ENCODE data around the gene NEK4.

DNA sequence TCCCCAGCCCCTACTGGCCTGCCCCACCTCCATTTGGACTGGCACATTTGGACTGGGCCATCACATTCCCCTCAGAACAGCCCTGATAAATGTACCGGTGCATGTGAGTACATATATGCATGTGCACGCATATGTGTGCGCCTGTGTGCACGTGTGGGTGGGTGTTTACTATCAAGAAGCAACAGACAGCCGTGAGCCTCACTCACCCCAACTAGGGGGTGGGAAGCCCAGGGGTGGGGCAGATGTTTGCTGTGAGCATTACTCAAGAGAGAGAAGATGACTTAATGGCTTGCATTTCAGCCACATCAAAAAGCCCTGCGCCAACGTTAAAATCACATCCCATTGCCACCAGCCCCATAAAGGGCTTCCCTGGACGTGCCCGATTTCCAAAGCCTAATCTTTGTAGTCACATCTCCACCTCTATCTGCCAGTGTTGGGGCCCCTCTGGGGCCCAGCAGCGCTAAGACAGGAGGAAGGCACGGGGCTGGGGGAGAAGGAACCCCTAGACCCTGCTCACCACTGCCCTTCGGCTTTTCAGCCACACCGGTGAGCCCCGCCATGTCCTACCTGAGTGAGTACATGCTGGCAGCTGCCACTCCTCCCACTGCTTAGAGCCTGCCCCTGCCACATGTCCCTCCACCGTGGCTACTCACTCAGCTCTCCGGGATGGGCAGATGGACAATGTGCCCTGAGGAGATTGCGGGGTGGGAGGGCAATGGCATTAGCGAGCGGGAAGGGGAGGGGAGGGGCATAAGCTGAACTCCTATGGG, 34.7 kb upstream of the NEK4 start:
- TF ChIP-seq, protein P1, sequence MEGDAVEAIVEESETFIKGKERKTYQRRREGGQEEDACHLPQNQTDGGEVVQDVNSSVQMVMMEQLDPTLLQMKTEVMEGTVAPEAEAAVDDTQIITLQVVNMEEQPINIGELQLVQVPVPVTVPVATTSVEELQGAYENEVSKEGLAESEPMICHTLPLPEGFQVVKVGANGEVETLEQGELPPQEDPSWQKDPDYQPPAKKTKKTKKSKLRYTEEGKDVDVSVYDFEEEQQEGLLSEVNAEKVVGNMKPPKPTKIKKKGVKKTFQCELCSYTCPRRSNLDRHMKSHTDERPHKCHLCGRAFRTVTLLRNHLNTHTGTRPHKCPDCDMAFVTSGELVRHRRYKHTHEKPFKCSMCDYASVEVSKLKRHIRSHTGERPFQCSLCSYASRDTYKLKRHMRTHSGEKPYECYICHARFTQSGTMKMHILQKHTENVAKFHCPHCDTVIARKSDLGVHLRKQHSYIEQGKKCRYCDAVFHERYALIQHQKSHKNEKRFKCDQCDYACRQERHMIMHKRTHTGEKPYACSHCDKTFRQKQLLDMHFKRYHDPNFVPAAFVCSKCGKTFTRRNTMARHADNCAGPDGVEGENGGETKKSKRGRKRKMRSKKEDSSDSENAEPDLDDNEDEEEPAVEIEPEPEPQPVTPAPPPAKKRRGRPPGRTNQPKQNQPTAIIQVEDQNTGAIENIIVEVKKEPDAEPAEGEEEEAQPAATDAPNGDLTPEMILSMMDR (conservative IDR thresholded peaks at IDR 0.05) = no peak
- TF ChIP-seq ZFX (IDR thresholded peaks at IDR 0.05) = no peak
